K562 (cell line): ENCODE results near the gene CCDC34. TPM values are rescaled to one million over a fixed set of nuclear protein-coding genes. Genes with fewer than 3 reads are reported as not detected.
A peak's percentile ranks its signal among the peaks of the same experiment; 100 is the strongest.

Experiments
- DEAF1 ChIP-seq: fragments of 450-650 bp; formaldehyde crosslinking; IDR thresholded peaks from 2 replicates; pipeline ENCODE4 v1.4.0; 2020; ENCODE audit warnings: mild to moderate bottlenecking, moderate library complexity
- ILK ChIP-seq: fragments of 450-650 bp; IDR thresholded peaks from 2 replicates; pipeline ENCODE4 v1.6.1; 2016; ENCODE audit warnings: missing genetic modification characterization, low read depth, mild to moderate bottlenecking, missing compliant biosample characterization, moderate library complexity, borderline replicate concordance
- MAZ ChIP-seq, 2 experiments: fragments of 450-650 bp in 1 of 2; sonication (generic) in 1 of 2; formaldehyde crosslinking; IDR thresholded peaks in 1 of 2; conservative IDR thresholded peaks in 1 of 2; 2 replicates each; pipeline versions ENCODE4 v1.4.0 to v1.5.0; 2020; ENCODE audit warnings: mild to moderate bottlenecking in 1 of 2, missing genetic modification reagents in 1 of 2
- MTA1 ChIP-seq: fragments of 450-650 bp; IDR thresholded peaks from 2 replicates; pipeline ENCODE4 v1.6.1; 2017; ENCODE audit warnings: borderline replicate concordance
- MXI1 ChIP-seq: IDR thresholded peaks from 2 replicates; pipeline ENCODE4 v1.6.1; 2011; ENCODE audit warnings: low read depth, mild to moderate bottlenecking, improper control_type of control experiment, low read length
- NCOA2 ChIP-seq, 2 experiments: fragments of 450-650 bp; IDR thresholded peaks; 2 replicates each; pipeline ENCODE4 v1.6.1; 2018; ENCODE audit warnings: mild to moderate bottlenecking in 2 of 2, moderate library complexity in 1 of 2; ENCODE audit not compliant: partially characterized antibody in 2 of 2
- RBM25 ChIP-seq: fragments of 200-400 bp; formaldehyde crosslinking; IDR thresholded peaks from 2 replicates; pipeline ENCODE4 v1.6.1; 2018; ENCODE audit warnings: low read length, low read depth, moderate library complexity; ENCODE audit not compliant: severe bottlenecking
- SPI1 ChIP-seq: IDR thresholded peaks from 2 replicates; pipeline ENCODE4 v1.6.1; 2011; ENCODE audit warnings: low read depth, low read length, control low read depth, borderline replicate concordance
- STAT5B ChIP-seq: fragments of 250-450 bp; sonication (Bioruptor Pico); IDR thresholded peaks from 2 replicates; pipeline ENCODE4 v1.8.0; 2021; ENCODE audit warnings: mild to moderate bottlenecking, inconsistent platforms
- USF1 ChIP-seq: sonication (generic); formaldehyde crosslinking; IDR thresholded peaks from 2 replicates; pipeline ENCODE4 v1.9.0; 2022; ENCODE audit warnings: mild to moderate bottlenecking, missing genetic modification reagents
- ZNF146 ChIP-seq: IDR thresholded peaks from one replicate; pipeline ENCODE4 v1.6.1; 2018; ENCODE audit warnings: missing compliant biosample characterization; ENCODE audit not compliant: unreplicated experiment
- ZNF165 ChIP-seq: fragments of 250-450 bp; sonication (Bioruptor Pico); IDR thresholded peaks from 2 replicates; pipeline ENCODE4 v1.4.0; 2020; ENCODE audit warnings: borderline replicate concordance
- ZNF277 ChIP-seq: fragments of 250-450 bp; sonication (Bioruptor Pico); IDR thresholded peaks from 2 replicates; pipeline ENCODE4 v1.8.0; 2022; ENCODE audit warnings: inconsistent platforms, mild to moderate bottlenecking, moderate library complexity, borderline replicate concordance
- ZNF280A ChIP-seq: fragments of 450-650 bp; IDR thresholded peaks from 2 replicates; pipeline ENCODE4 v1.6.1; 2018; ENCODE audit warnings: mild to moderate bottlenecking, low read depth; ENCODE audit not compliant: partially characterized antibody
- ZNF592 ChIP-seq: fragments of 450-650 bp; IDR thresholded peaks from 2 replicates; pipeline ENCODE4 v1.6.1; 2017; ENCODE audit warnings: antibody characterized with exemption, mild to moderate bottlenecking
- polyA plus RNA-seq, 8 experiments: library from polyadenylated mRNA; depleted of rRNA in 4 of 8; stranded (reverse) in 5 of 8; unstranded in 3 of 8; fragments of >200 nt; fragmentation: Nextera tagmentation in 2 of 8; fragmentation: Illumina TruSeq in 1 of 8; extraction: Ambion mirVana in 2 of 8; extraction: Trizol in 1 of 8; gene quantifications; 2 replicates each; pipeline versions ENCODE4 v1.2.1 to v1.2.3, GENCODE V29; 2011 to 2014; ENCODE audit warnings: inconsistent platforms in 1 of 8, missing spikeins in 1 of 8
- total RNA-seq, 7 experiments: library from RNA; depleted of rRNA in 6 of 7; stranded (reverse); fragments of >200 nt in 6 of 7; fragmentation: Illumina TruSeq in 2 of 7; extraction: Trizol in 2 of 7; gene quantifications; 2 replicates each; pipeline versions ENCODE4 v1.2.1 to v1.2.3, GENCODE V29; 2011 to 2021; ENCODE audit warnings: low replicate concordance in 1 of 7

The CCDC34 gene
- total and polyA plus RNA-seq, 9 of the 15 experiments (the other 6 are each of a cell fraction or from before 2014, with no cell fraction given), result 6.2 to 42.0 (median 15.7) TPM

GRCh38 chr11:27362749-27363575, at the start of gene CCDC34 (continued):
- TF ChIP-seq USF1 (CRISPR knock-in tag), result peak; percentile 63
- no peak for TF ChIP-seq ZNF280A
- no peak for TF ChIP-seq MTA1
- no peak for TF ChIP-seq ZNF277 (CRISPR knock-in tag)
- no peak for TF ChIP-seq ZNF146 (CRISPR knock-in tag)
- TF ChIP-seq ZNF165 (CRISPR knock-in tag), result no peak
- TF ChIP-seq NCOA2 (IDR thresholded peaks at IDR 0.05; ENCODE audit: partially characterized antibody in 2 of 2), result no peak
- TF ChIP-seq SPI1, result no peak
- peak; percentile 45; the same call in 1 of the 2 replicates for TF ChIP-seq ZNF592
- peak; percentile 70 for TF ChIP-seq RBM25
- no peak for TF ChIP-seq DEAF1
- TF ChIP-seq ILK, result no peak
- no peak for TF ChIP-seq STAT5B (CRISPR knock-in tag)
- TF ChIP-seq MXI1, result peak; percentile 88
- TF ChIP-seq MAZ (CRISPR knock-in tag; conservative IDR thresholded peaks at IDR 0.05 in 1 of 2, IDR thresholded peaks at IDR 0.05 in 1 of 2), result peak; percentile 66 to 72; a peak in 3 of 4 replicates
